ENCODE data around the gene SLC5A10.
A peak's percentile ranks its signal among the peaks of the same experiment; 100 is the strongest.
"Not testable (repeated sequence)": the region's sequence is repeated elsewhere in the genome, so short reads cannot be mapped to it uniquely, and the experiment has no call there.

The SLC5A10 gene

GRCh38 chr17:18947866-18948265 is 4.1 kb upstream of the SLC5A10 start:
- no peak for DNase-seq (ENCODE audit: low spot score)

- no peak for DNase-seq (ENCODE audit: low spot score)
These were observed 3.4 kb upstream of the SLC5A10 start for GRCh38 chr17:18948476-18949006.

GRCh38 chr17:18949566-18949965 is 2.4 kb upstream of the SLC5A10 start:
- DNase-seq (ENCODE audit: low spot score), result no peak

GRCh38 chr17:18950346-18950745 is 1.6 kb upstream of the SLC5A10 start:
- DNase-seq (ENCODE audit: low spot score), result no peak

- DNase-seq (ENCODE audit: low spot score), result no peak
These were observed 740 bp upstream of the SLC5A10 start for GRCh38 chr17:18950944-18951905.

GRCh38 chr17:18953231-18953728 is 1.3 kb downstream of the SLC5A10 start:
- no peak for DNase-seq (ENCODE audit: low spot score)

GRCh38 chr17:18954321-18954720 is 2.4 kb downstream of the SLC5A10 start:
- no peak for DNase-seq (ENCODE audit: low spot score)

- DNase-seq (ENCODE audit: low spot score), result no peak
These were observed 3.0 kb downstream of the SLC5A10 start for GRCh38 chr17:18955009-18955408.

GRCh38 chr17:18956021-18956420 is 4.1 kb downstream of the SLC5A10 start:
- not testable (repeated sequence) for DNase-seq (ENCODE audit: low spot score)

GRCh38 chr17:18956581-18956980 is 4.6 kb downstream of the SLC5A10 start:
- no peak for DNase-seq (ENCODE audit: low spot score)

GRCh38 chr17:18957831-18958230 is 5.9 kb downstream of the SLC5A10 start:
- DNase-seq (ENCODE audit: low spot score), result no peak

- no peak for DNase-seq (ENCODE audit: low spot score)
These were observed 6.6 kb downstream of the SLC5A10 start for GRCh38 chr17:18958611-18959010.

GRCh38 chr17:18959071-18959844 is 7.3 kb downstream of the SLC5A10 start:
- no peak for DNase-seq (ENCODE audit: low spot score)

- no peak for DNase-seq (ENCODE audit: low spot score)
These were observed 7.9 kb downstream of the SLC5A10 start for GRCh38 chr17:18959845-18960240.

GRCh38 chr17:18960241-18960665 is 8.3 kb downstream of the SLC5A10 start:
- DNase-seq (ENCODE audit: low spot score), result no peak

GRCh38 chr17:18960803-18961511 is 9.0 kb downstream of the SLC5A10 start:
- peak; percentile 79 for DNase-seq (ENCODE audit: low spot score)

GRCh38 chr17:18961634-18962493 is 9.9 kb downstream of the SLC5A10 start:
- DNase-seq (ENCODE audit: low spot score), result no peak

- no peak for DNase-seq (ENCODE audit: low spot score)
These were observed 10.5 kb downstream of the SLC5A10 start for GRCh38 chr17:18962494-18962815.

GRCh38 chr17:18963126-18964017 is 11.4 kb downstream of the SLC5A10 start:
- no peak for DNase-seq (ENCODE audit: low spot score)

- DNase-seq (ENCODE audit: low spot score), result no peak
These were observed 12.0 kb downstream of the SLC5A10 start for GRCh38 chr17:18964018-18964351.
